ENCODE data around the gene ST6GALNAC2.
"Not testable (repeated sequence)": the region's sequence is repeated elsewhere in the genome, so short reads cannot be mapped to it uniquely, and the experiment has no call there.

The ST6GALNAC2 gene

DNA sequence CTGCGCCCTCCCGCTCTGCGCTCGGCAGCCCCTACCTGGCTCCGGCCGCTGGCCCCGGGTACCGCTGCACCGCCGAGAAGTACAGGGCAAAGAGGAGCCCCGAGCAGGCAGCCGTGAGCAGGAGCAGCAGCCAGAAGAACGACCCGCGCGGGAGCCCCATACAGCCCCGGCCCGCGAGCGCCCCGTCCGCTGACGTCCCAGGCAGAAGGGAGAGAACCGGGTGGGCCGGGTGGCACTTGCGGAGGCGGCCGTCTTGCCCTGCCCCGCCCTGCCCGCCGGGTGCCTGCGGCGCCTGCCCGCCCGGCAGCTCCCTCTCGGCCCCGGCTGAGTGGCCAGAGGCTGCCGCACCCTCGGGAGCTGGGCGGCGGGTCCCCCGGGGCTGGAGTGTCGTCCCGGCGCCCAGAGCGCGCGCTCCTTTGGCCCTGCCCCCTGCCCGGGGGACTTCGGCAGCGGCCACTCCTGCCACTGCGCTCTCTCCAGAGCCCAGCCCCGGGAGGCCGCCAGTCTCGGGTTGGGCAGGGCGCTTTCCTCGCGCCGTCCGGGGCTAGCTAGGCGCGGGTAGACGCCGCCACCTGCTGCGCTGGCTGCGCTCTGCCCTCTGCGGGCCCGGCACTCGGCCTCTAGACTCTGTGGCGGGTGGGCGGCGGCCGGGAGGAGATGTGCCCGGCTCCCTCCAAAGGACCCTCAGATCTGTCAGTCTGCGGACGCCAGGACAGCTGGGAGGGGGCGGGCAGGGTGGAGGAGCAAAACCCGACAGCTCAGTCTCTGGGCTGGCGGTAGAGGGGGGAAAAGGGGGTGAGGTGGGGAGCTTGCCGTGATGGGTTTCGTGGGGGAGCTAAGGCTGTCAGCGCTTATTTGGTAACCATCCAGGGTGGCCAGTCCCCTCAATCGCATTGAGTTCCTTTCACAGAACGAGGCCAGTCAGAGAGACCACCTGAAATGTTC is at the start of gene ST6GALNAC2:
ST6GALNAC2 (minus strand) TSS at position 212 of the 945 bp plus-strand sequence; CDS start at position 160, 52 bp downstream.
- no peak for DNase-seq

GRCh38 chr17:76635039-76635438 is 49.4 kb upstream of the ST6GALNAC2 start:
- DNase-seq = no peak

DNA sequence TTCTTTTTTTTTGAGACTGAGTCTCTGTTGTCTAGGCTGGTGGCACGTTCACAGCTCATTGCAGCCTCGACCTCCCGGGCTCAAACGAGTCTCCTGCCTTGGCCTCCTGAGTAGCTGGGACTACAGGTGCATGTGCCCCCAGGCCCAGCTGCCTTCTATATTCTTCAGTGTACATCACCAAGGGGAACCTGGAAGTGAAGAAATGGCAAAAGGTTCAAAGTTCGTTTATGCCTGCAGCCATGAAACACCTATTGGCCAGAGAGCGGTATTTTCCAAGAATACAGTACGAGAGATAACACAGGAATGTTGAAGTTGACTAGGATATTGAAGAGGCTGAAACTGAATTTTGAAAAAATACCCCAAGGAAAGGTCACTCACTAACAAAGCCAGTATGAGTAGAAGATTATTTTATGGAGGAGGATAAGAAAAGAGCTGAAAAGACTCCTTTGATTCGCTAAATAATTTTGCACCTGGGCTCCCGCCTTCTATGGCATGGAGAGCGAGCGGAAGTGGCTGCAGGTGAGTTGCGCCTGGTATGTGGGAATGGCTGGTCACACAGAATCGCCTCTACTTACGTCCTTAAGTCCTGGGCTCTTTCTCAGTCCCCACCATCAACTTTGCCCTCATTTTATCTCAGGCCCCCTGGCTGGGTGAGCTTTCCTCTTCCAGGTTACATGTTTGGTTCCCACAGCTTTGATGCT is 48.1 kb upstream of the ST6GALNAC2 start:
- DNase-seq = no peak

GRCh38 chr17:76631821-76632565 is 46.3 kb upstream of the ST6GALNAC2 start:
- no peak for DNase-seq

DNA sequence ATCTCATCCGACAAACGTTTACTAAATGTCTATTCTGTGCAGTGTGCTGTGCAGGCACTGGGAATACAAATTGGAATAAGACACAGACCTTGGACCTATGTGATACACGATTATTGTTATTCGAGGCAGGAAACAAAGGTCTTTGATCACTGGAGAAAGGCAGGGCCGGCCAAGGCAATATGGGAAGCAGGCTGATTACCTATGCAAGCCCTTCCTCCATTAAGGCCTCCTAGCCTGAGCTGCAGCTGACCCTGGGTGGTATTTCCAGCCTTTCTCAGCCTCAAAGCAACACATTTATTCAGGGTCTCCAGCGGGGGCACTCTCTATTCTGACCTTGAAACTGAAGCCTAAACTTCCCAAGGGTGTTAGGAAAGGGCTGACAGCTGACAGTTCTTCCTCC is 44.5 kb upstream of the ST6GALNAC2 start:
- no peak for DNase-seq

- no peak for DNase-seq
Observed at GRCh38 chr17:76627510-76627909, 41.9 kb upstream of the ST6GALNAC2 start.

DNA sequence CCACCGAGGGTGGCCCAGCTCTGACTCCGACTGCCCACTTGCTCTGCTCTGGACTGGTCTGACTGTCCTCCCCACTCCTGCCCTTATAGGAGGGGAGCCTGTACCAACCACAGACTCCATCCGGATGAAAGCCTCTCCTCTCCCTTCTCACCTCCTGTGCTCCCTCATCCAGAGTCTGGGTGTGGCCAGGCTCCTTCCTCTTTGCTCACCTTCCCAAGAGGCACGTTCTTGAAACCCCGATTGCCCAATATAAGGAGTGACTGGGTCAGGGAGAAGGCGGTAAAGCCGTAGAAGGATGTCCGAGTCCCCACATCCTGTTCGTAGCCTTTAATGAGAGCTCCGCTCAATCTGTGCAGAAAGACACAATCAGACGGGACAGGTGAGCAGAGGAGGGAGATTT is 40.8 kb upstream of the ST6GALNAC2 start:
- no peak for DNase-seq

- no peak for DNase-seq
Observed at GRCh38 chr17:76625496-76625895, 39.8 kb upstream of the ST6GALNAC2 start.

DNA sequence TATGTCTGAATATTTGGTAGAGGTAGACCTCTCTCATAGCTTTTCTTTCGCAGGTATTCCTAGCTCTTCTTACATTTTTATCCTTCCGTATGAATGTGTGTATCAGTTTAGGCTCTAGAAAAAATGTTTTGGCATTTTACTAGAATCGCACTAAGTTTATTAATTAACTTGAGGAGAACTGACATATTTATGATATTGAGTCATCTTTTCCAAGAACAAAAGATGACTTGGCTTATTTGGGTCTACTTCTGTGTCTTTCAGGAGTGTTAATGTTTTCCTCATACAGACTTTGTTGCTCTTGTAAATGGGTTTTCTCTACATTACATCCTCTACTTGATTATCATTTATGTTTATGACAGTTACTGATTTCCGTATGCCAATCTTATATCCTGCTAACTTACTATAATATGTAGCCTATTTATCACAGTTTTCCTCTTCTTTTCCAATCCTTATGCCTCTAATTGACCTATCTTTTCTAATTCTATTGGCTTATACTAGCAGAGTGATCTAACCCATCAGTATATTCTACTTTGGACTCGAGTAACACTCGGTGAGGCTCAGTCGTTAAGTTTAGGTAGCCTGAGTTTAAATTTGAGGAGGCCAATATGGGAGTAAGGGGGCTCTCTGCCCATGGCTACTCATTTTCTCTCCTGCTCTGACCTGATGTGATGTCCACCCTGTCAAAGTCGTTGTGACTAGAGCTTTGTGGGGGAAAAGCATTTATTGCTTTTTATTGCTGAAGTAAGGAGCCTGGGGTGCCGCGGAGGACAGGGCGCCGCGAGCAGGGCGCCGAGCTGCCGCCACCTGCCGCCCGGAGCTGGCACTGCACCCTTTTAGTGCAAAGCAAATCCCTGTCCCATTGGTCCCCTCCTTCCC is 37.8 kb upstream of the ST6GALNAC2 start:
- no peak for DNase-seq

- DNase-seq = no peak
Observed at GRCh38 chr17:76617838-76618237, 32.2 kb upstream of the ST6GALNAC2 start.

DNA sequence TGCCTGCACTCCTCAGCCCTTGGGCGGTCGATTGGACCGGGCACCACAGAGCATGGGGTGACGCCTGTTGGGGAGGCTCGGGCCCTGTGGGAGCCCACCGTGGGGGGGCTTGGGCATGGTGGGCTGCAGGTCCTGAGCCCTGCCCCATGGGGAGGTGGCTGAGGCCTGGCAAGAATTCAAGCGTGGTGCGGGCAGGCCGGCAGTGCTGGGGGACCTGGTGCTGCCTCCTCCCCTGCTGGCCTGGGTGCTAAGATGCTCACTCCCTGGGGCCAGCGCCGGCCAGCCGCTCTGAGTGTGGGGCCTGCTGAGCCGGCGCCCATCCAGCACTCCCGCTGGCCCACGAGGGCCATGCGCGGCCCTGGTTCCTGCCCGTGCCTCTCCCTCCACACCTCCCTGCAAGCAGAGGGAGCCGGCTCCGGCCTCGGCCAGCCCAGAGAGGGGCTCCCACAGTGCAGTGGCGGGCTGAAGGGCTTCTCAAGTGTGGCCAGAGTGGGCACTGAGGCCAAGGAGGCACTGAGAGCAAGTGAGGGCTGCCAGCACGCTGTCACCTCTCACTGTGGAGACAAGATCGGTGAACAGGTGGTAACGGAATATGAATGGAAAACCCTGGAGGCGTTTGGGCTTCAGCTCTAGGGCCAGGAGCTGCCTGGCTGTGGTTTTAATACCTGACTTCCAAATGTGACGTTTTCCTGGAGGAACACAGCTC is 29.4 kb upstream of the ST6GALNAC2 start:
- DNase-seq = no peak

- DNase-seq = not testable (repeated sequence)
Observed at GRCh38 chr17:76614064-76614759, 28.6 kb upstream of the ST6GALNAC2 start.

- no peak for DNase-seq
Observed at GRCh38 chr17:76612977-76613851, 27.6 kb upstream of the ST6GALNAC2 start.

DNA sequence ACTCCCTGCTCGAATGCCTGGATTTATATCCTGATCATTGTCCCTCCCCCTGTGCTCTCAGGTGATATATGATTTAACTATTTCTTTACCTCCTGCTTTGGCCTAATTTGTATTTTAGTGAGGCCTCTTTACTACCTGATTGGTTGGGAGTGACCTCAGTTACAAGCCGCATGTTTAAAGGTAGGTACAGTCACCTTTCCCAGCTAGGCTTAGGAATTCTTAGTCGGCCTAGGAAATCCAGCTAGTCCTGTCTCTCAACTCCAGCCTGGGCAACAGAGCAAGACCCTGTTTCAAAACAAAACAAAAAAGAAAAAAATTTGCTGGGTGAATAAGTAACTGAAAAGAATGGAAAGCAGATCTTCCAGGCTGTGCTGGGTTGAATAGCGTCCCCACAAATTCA is 26.8 kb upstream of the ST6GALNAC2 start:
- no peak for DNase-seq

DNA sequence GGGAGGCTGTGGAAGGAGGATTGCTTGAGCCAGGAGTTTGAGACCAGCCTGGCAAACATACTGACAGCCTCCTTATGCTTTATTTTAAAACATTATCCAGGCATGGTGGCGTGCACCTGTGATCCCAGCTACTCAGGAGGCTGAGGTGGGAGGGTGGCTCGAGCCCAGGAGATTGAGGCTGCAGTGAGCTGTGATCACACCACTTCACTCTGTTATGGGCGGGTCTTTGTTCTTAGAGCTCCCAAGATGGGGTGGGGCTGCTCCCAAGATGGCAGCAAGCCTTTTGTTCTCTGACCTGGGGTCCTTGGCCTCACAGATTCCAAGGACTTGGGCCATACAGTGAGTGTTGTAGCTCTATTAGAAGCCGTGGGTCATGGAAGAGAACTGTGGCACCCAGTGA is 26.1 kb upstream of the ST6GALNAC2 start:
- no peak for DNase-seq

- not testable (repeated sequence) for DNase-seq
Observed at GRCh38 chr17:76611080-76611749, 25.6 kb upstream of the ST6GALNAC2 start.

DNA sequence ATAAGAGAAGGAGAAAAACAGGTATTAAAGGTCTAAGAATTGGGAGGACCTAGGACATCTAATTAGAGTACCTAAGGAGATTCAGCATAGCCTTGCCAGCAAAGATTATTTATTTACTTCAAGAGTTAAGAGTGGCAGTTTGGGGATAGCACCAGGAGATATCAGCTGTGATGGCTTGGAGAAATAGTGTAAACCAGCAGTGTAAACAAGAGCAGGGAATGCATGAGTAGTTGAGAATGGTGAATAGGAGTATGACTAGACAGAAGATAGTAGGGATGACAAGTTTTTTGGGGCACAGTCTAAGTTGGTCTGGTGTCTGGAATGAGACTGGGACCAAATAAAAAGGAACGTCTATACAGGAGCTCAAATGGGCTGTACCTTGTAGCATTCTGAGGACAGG is 21.0 kb upstream of the ST6GALNAC2 start:
- not testable (repeated sequence) for DNase-seq

DNA sequence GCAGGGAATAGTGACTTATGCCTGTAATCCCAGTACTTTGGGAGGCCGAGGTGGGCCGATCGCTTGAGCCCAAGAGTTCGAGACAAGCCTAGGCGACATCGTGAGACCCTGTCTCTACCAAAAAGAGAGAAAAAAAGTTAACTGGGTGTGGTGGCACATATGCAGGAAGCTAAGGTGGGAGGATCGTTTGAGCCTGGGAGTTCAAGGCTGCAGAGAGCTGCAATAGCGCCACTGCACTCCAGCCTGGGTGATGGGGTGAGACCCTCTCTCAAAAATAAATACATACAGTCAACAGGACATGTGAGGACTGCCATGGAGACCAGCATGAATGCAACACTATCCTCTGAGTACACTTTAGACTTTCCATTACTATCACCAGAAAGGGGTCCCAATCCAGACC is 15.4 kb upstream of the ST6GALNAC2 start:
- DNase-seq = no peak

Data from NCI-H187 treated with DMSO at 0.1 percent for 48 hours (cell line).